Fibroblast of pulmonary artery (primary cell): ENCODE measurements around the gene PRDX6.

Experiments
- DNase-seq: peaks from one replicate; pipeline ENCODE4 v3.0.0-alpha.2; 2010; ENCODE audit warnings: low read depth
- H3K4me3 ChIP-seq: replicated peaks from 2 replicates; pipeline ENCODE4 v1.5.1; 2011; ENCODE audit warnings: low read depth, mild to moderate bottlenecking, control low read depth, low read length, moderate library complexity
- CTCF ChIP-seq: IDR thresholded peaks from 2 replicates; pipeline ENCODE4 v1.5.1; 2011; ENCODE audit warnings: mild to moderate bottlenecking, control low read depth, low read length, inconsistent platforms; ENCODE audit errors: missing control alignments

Gene PRDX6, protein sequence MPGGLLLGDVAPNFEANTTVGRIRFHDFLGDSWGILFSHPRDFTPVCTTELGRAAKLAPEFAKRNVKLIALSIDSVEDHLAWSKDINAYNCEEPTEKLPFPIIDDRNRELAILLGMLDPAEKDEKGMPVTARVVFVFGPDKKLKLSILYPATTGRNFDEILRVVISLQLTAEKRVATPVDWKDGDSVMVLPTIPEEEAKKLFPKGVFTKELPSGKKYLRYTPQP

GRCh38 chr1:173477286-173478093 lies at the start of gene PRDX6:
Gene PRDX6 (plus strand): TSS chr1:173477335. CDS start chr1:173477398, 63 bp downstream.
- peak within 1 kb of the TSS; percentile 68 for H3K4me3 ChIP-seq
- no peak for TF ChIP-seq CTCF
- peak; percentile 83 for DNase-seq

- peak overlapping the region; percentile 17 for H3K4me3 ChIP-seq
- peak; percentile 75 for TF ChIP-seq CTCF
- DNase-seq, result peak; percentile 96
Observed at GRCh38 chr1:173429471-173430402, 47.4 kb upstream of the PRDX6 start.

DNA sequence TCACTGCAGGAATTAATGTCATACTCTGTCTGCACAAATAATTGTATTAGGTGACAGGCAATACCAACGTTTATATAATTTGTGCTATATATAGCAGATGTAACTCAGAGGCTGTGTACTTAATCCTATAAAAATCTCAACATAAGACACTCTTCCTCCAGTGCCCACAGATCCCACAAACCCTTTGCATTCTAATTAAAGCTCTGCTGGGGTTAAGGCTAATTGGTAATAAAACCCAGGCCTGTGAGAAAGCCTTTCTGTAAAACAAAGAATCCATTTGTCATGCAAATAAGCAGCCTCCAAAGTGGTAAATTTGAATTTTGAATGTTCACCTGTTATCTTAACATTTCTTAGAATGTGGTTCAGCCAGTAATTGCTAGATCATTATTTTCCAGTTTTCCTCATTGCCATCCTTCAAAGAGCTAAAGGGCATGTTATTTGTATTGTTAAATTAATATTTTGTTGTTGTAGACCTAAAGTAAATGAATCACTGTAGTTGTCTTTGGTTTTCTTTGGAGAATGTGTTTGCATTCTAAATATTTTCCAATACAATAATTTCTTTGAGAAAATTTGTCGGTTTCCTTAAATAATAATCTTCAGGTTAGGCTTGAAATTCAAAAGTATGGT lies 46.3 kb upstream of the PRDX6 start:
- DNase-seq, result no peak
- TF ChIP-seq CTCF, result no peak
- H3K4me3 ChIP-seq, result no peak overlapping the region

DNA sequence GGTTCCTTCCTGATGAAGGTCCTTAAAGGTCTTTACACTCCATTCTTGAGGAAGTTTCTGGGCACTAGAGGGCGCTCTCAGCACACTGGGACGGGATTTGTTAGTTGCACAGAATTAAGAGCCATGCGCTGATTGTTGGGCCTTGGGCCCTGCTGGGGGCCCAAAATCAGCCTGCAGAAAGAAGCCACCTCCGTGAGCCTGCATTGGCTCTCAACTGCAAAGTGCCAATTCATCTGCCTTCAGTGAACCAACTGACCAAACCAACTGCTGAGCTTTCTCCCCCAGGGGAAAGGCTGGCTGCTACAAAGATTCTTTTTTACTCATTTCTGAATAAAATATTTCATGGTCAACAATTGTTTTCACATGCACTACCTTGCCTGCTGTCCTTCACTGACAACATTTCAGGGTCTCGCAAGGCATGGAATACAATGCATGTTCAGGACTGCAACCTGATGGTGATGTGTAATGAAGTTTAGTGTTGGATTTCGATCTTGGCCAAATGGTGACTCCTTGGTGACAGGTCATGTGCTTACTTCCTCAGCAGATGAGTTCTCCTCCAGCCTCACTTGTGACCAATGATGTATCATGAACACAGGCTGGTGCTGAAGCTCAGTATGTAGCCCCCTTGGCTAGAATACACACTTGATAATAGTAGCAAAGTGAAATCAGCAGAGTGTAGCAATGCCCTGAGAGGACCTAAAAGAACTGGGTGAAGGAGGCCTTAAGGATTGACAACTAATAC lies 45.7 kb upstream of the PRDX6 start:
- peak; percentile 95 for DNase-seq
- H3K4me3 ChIP-seq, result no peak overlapping the region
- TF ChIP-seq CTCF, result peak; percentile 88

- H3K4me3 ChIP-seq, result no peak overlapping the region
- DNase-seq, result no peak
- TF ChIP-seq CTCF, result no peak
Observed at GRCh38 chr1:173432331-173432730, 44.8 kb upstream of the PRDX6 start.
